Heart left ventricle (tissue), 16 donors: ENCODE data around the gene KISS1. TPM values are rescaled to one million over a fixed set of nuclear protein-coding genes. Genes with fewer than 3 reads are reported as not detected.

ENCODE experiments used
- ATAC-seq, 4 donors: fragments of 200-7000 bp; cut with Tn5 transposase; one replicate each; pipeline ENCODE4 v1.9.1; 2020 to 2022; ENCODE audit warnings: moderate library complexity in 4 of 4, mild to moderate bottlenecking in 3 of 4, moderate number of reproducible peaks in 1 of 4
- DNase-seq, 5 donors: peaks; one replicate each; pipeline ENCODE4 v3.0.0-alpha.2; 2020
- H3K27ac ChIP-seq, 12 donors: fragments of 200-600 bp; sonication (generic) in 4 of 12; one replicate each; pipeline versions ENCODE4 v1.5.0 to v1.8.0; 2016 to 2022; ENCODE audit warnings: mild to moderate bottlenecking in 2 of 12
- H3K27me3 ChIP-seq, 9 donors: fragments of 200-600 bp; sonication (generic) in 2 of 9; one replicate each; pipeline versions ENCODE4 v1.5.1 to v1.8.0; 2016 to 2022; ENCODE audit warnings: mild to moderate bottlenecking in 3 of 9
- H3K36me3 ChIP-seq, 9 donors: fragments of 200-600 bp; sonication (generic) in 2 of 9; one replicate each; pipeline versions ENCODE4 v1.5.0 to v1.8.0; 2018 to 2022; ENCODE audit warnings: mild to moderate bottlenecking in 2 of 9
- H3K4me1 ChIP-seq, 12 donors: fragments of 200-600 bp; sonication (generic) in 4 of 12; one replicate each; pipeline versions ENCODE4 v1.5.0 to v1.8.0; 2016 to 2022; ENCODE audit warnings: mild to moderate bottlenecking in 3 of 12
- H3K4me3 ChIP-seq, 12 donors: fragments of 200-600 bp; sonication (generic) in 4 of 12; one replicate each; pipeline versions ENCODE4 v1.5.0 to v1.8.0; 2017 to 2022; ENCODE audit warnings: mild to moderate bottlenecking in 9 of 12, moderate library complexity in 4 of 12
- H3K9me3 ChIP-seq, 12 donors: fragments of 200-600 bp; sonication (generic) in 4 of 12; one replicate each; pipeline versions ENCODE4 v1.5.0 to v1.8.0; 2016 to 2022; ENCODE audit warnings: mild to moderate bottlenecking in 1 of 12
- CTCF ChIP-seq, 12 donors: fragments of 200-600 bp; sonication (generic) in 4 of 12; IDR thresholded peaks; one replicate each; pipeline versions ENCODE4 v1.5.0 to v1.8.0; 2018 to 2022; ENCODE audit warnings: antibody characterized with exemption in 12 of 12, mild to moderate bottlenecking in 5 of 12
- POLR2A ChIP-seq, 2 donors: fragments of 450-650 bp; IDR thresholded peaks; one replicate each; pipeline ENCODE4 v1.6.1; 2017; ENCODE audit warnings: antibody characterized with exemption in 2 of 2, mild to moderate bottlenecking in 2 of 2, moderate library complexity in 2 of 2
- WGBS, 4 donors: extraction: QIAGEN DNeasy Blood & Tissue Kit in 2 of 4; methylation state at CpG; one replicate each; pipeline versions ENCODE4 v1.1.5 to v1.1.7; 2013 to 2018; 5-methylcytosine and 5-hydroxymethylcytosine counted together
- intact Hi-C, 10 donors: fragments of 100-400 bp; cut with DNase I; formaldehyde crosslinking; loops; one replicate each; pipeline versions ENCODE4 v1.11.1 to v1.14.2; 2022
- polyA plus RNA-seq, 2 donors: library from polyadenylated mRNA; stranded (reverse); fragments of 200-250 nt; gene quantifications; one replicate each; pipeline ENCODE4 v1.2.3, GENCODE V29; 2013
- total RNA-seq, 9 donors: library from RNA; depleted of rRNA in 2 of 9; stranded (reverse); fragments of >200 nt in 2 of 9; fragmentation: NEBNext Ultra II Directional in 3 of 9; extraction: Animal tissue kit (Norgen Biotek cat#: 25700) in 3 of 9; gene quantifications; one replicate each; pipeline versions ENCODE4 v1.1.0 to v1.2.4, GENCODE V29; 2016 to 2023
- donor health status: ischemic (EF 13 %, LVEDD 7.1; RV severe dilation, severe dysfunction).
- donor health status: healthy with polysubstance abuse.
- donor health status: DM: no; HTN: yes; CAD: no.
- donor health status: DM: no; HTN: no; CAD: no.
- donor health status: ischemic (EF 25% LVEDD 6.9; RV normal size, moderate dysfunction).
- donor health status: ischemic (EF 25% LVEDD 5.7; RV mildly dilated, moderate dysfunction).
- donor health status: healthy.
- donor health status: DM: yes; HTN: yes; CAD: no.
- donor health status: ischemic (EF 35%, LVEDD 5.7; RV mildly dilated, moderate dysfunction).
- donor health status: nonischemic (EF 11% LVEDD 7.7; RV severe dilation, severe dysfunction).
- donor health status: DM: yes; HTN: yes; CAD: no.
- donor health status: PGD.
- donor health status: ischemic (EF 29% LVEDD 5.4; RV normal size, mild dysfunction).
- donor health status: nonischemic (EF 23%, LVEDD 6.1; RV moderate dilation, normal function).

KISS1 gene
- total and polyA plus RNA-seq, 11 donors: not detected

- peaks cover 0 to 11% (median 8%) of the 10 kb centered on the region in 12 donors for H3K4me1 ChIP-seq
- H3K9me3 ChIP-seq: no peaks in the 10 kb centered on the region
- H3K27me3 ChIP-seq: peaks cover 0 to 8% (median 0%) of the 10 kb centered on the region in 9 donors
- no peak overlapping the region for H3K27ac ChIP-seq
- 91 to 95% (median 93%) methylated on average over 3 of the region's 3 CpGs for WGBS, 4 donors
- DNase-seq (no peak), ATAC-seq (no peak)
- no peak for TF ChIP-seq POLR2A (IDR thresholded peaks at IDR 0.05)
- TF ChIP-seq CTCF (IDR thresholded peaks at IDR 0.05): no peak
- no peak overlapping the region for H3K4me3 ChIP-seq
- intact Hi-C loops: loop anchor here in 1 of 10 donors (5.0 kb wide), 1 partner anchor 150 kb away; no protein-coding TSS in a partner anchor
- no peaks in the 10 kb centered on the region for H3K36me3 ChIP-seq
These were observed 16.4 kb upstream of the KISS1 start for GRCh38 chr1:204212715-204213114.

- Histone ChIP-seq H3K27me3 (peaks cover 0 to 16% (median 0%) of the 10 kb centered on the region in 9 donors), H3K4me3 (no peak overlapping the region), H3K9me3 (no peaks in the 10 kb centered on the region), H3K27ac (no peak overlapping the region), H3K4me1 (peaks cover 0 to 14% (median 8%) of the 10 kb centered on the region in 12 donors), H3K36me3 (no peaks in the 10 kb centered on the region)
- TF ChIP-seq CTCF (IDR thresholded peaks at IDR 0.05): no peak
- TF ChIP-seq POLR2A (IDR thresholded peaks at IDR 0.05): no peak
- WGBS, 4 donors: 81 to 89% (median 87%) methylated on average over 7 of the region's 7 CpGs
- intact Hi-C loops: loop anchor here in 1 of 10 donors (5.0 kb wide), 1 partner anchor 151 kb away; no protein-coding TSS in a partner anchor
- DNase-seq: no peak
- ATAC-seq: no peak
These were observed 14.8 kb upstream of the KISS1 start for GRCh38 chr1:204211046-204211445.

DNA sequence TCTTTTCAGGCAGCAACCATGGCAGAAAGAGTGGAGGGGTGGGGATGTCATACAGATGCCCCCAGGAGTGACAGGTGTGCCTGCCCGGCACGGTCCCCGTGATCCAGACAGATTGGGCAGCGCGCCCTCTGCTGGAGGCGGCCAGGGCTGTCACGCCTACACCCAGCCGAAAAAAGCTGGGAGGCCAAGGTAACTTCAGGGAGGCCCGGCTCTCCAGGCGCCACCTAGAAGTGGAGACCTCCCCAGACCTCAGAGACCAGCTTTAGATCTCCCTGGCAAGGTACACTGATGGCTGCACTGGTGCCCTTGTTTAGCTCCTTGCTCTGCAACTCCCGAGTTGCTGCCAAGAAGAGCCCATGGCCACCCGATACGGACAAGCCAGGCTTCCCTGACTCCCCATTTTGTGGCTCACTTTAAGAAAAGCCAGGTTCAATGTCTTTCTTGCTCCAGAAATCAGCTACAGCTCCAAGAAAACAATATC, 10.9 kb upstream of the KISS1 start:
- Histone ChIP-seq H3K9me3 (no peaks in the 10 kb centered on the region), H3K4me3 (no peak overlapping the region), H3K27ac (no peak overlapping the region), H3K36me3 (no peaks in the 10 kb centered on the region), H3K4me1 (peaks cover 0 to 4% (median 0%) of the 10 kb centered on the region in 12 donors), H3K27me3 (peaks cover 0 to 28% (median 0%) of the 10 kb centered on the region in 9 donors)
- WGBS, 4 donors: 20 to 43% (median 21%) methylated on average over 6 to 13 of the region's 13 CpGs
- intact Hi-C loops: loop anchor here in 9 of 10 donors (1.0 to 10.0 kb wide), 9 partner anchors 44 to 352 kb away; partner anchors contain the start of gene SNRPE (in 7 of the 9)
- TF ChIP-seq POLR2A (IDR thresholded peaks at IDR 0.05) (no peak), CTCF (IDR thresholded peaks at IDR 0.05) (peak; percentile 77 to 96 (median 89))
- ATAC-seq: peak; percentile 78 to 91 (median 86)
- peak; percentile 48 to 86 (median 63) for DNase-seq

DNA sequence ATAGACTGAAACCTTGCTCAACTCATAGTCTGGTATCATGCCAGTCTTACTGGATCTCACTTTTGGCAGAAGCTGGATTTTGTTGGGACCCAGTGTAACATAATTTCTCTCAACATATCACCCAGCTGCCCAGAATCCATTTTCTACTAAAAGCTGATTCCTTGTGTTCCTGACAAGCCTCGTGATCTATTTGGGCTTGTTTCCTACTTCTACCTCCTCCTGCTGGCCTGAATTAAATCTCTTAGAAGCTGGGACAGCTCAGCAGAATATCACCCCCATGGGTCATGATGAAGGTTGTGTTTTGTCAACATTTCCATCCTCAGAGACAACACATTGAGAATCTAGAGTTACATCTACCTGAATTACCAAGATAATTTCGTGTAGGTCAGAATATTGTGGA, 9.8 kb upstream of the KISS1 start:
- Histone ChIP-seq H3K27me3 (peaks cover 0 to 28% (median 0%) of the 10 kb centered on the region in 9 donors), H3K4me1 (peaks cover 0 to 4% (median 0%) of the 10 kb centered on the region in 12 donors), H3K9me3 (no peaks in the 10 kb centered on the region), H3K27ac (no peak overlapping the region), H3K4me3 (no peak overlapping the region), H3K36me3 (no peaks in the 10 kb centered on the region)
- WGBS, 4 donors: 54 to 62% (median 60%) methylated on average over 2 of the region's 2 CpGs
- intact Hi-C loops: loop anchor here in 9 of 10 donors (2.0 to 10.0 kb wide), 7 partner anchors 43 to 351 kb away; partner anchors contain the start of gene SNRPE (in 6 of the 9)
- DNase-seq: no peak
- no peak for ATAC-seq
- TF ChIP-seq POLR2A (IDR thresholded peaks at IDR 0.05): no peak
- TF ChIP-seq CTCF (IDR thresholded peaks at IDR 0.05): no peak
